Fibroblast of peridontal ligament (primary cell): ENCODE data around the gene ADTRP.
"Not testable (repeated sequence)": the region's sequence is repeated elsewhere in the genome, so short reads cannot be mapped to it uniquely, and the experiment has no call there.

ENCODE experiments used
- DNase-seq: peaks from one replicate; pipeline ENCODE4 v3.0.0-alpha.2; 2010; ENCODE audit errors: extremely low read depth

Gene ADTRP

DNA sequence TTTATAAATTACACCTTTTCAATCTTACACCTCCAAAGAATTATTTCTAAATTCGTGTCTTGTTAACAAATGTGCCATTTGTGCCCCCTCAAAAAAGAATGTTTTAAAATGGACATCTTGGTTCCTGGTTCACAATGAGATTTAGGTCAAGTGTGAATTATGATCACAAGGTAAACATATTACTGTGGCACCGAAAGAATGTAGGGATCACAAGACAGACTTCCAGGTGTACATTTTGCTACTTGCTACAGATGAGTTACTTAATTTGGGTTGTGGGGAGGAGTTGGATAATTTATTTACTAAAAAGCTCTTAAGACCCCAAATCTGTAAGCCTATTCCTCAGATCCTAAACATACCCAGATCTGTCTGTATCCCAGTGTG lies 25.0 kb upstream of the ADTRP start:
- no peak for DNase-seq

DNA sequence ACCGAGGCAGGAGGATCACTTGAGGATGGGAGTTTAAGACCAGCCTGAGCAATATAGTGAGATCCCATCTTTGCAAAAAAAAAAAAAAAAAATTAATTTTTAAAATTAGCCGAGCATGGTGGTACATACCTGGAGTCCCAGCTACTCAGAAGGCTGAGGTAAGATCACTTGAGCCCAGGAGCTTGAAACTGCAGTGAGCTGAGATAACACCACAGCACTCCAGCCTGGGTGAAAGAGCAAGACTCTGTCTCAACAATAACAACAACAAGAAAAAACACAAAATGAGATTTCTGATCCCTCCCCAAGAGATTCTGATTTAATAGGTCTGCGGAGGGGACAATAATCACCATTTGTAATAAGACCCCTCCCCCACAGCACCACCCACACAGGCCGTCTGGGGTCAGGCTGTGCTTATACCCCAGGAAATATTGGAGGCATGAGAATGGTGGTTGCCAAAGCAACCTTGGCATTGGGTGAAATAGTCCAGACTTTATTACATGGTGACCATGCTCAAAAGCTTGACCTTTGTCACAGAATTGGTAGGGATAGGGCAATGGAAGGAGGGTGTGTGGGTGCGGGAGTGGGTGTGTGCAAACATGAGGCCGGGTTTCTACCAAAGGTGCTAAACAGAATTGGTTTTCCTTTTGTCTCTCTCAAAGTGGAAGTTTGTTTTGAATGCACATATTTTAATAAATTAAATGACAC lies 24.4 kb upstream of the ADTRP start:
- DNase-seq: no peak

DNA sequence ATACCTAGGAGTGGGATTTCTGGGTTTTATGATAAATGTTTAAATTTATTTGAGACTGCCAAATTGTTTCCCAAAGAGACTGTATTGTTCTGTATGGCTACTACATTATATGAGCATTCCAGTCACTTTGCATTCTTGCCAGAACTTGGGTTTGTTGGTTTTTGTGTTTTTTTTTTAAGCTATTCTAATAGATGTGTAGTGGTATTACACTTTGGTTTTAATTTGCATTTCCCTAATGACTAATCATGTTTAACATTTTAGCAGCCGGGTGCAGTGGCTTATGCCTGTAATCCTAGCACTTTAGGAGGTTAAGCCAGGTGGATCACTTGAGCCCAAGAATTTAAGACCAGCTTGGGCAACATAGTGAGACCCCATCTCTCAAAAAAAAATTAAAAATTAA lies 21.9 kb upstream of the ADTRP start:
- not testable (repeated sequence) for DNase-seq

DNA sequence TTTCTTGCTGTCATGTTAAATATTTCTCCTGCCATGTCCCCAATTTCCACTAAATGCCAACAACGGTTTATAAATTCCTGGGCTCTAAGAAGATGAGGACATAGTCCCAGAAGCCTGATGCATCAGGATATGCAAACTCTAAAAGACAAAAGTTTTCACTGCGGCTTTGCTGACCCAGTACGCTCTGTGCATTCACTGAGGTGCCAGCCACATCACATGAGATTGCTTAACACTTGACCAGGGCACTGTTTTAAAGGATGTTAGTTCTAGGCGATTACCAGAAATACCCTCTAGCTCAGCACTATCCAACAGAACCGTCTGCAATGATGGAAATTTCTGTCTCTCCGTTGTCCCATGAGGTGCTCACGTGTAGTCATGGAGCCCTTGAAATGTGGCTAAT lies 19.9 kb upstream of the ADTRP start:
- no peak for DNase-seq

DNA sequence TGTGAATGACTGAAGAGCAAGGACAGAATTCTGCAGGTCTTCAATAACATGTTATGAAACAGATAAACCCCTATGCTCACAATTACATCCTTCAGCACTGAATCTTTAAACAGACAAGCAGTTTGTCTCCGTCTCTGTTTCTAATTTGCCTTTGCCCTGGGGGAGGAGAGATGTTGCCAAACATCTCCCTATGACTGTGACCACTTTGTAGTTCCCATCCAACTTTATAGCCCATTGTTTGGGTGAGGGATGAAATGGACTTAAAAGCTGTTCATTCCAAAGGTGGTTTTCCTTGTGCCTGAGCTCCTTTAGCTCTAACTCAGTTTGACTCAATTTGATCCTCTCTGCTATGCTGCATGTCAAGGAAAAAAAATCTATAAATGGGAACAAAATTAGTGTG lies 19.5 kb upstream of the ADTRP start:
- peak; percentile 68 for DNase-seq

DNA sequence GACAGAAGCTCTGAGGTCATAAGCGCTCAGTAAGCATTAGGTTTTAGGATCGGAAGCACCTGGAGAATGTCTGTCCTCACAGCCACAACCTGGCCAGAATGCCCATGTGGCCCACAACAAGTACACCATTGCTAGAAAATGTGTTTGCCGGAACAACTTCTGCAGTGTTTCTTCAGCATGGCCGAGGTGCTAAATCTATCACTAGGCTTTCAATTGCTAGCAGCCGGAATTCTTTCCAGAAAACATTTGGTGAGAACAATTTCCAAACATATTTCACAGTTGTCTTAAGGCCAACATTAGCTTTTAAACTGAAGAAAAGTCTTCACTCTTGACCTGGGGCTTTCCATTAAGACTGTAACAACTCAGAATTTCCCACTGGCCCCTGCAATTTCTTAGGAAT lies 18.2 kb upstream of the ADTRP start:
- DNase-seq: no peak

DNA sequence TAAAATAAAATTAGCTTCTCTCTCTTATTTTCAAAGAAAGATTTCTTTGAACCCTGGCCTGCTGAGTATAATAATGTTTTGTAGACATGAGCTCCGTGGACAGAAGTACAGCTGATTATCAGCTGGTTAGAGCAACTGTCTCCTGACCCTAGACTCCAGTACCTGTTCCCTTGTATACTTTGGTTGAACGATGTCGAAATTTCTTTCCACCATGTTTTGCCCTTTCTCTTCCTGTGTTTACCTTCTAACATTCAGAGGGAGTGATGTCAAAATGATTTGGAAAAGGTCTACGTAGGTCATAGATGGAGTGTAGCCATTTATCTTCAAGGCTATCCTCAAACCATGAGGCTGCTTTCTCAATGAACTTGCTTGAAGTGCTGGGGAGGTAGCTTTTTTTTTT lies 16.8 kb upstream of the ADTRP start:
- no peak for DNase-seq

DNA sequence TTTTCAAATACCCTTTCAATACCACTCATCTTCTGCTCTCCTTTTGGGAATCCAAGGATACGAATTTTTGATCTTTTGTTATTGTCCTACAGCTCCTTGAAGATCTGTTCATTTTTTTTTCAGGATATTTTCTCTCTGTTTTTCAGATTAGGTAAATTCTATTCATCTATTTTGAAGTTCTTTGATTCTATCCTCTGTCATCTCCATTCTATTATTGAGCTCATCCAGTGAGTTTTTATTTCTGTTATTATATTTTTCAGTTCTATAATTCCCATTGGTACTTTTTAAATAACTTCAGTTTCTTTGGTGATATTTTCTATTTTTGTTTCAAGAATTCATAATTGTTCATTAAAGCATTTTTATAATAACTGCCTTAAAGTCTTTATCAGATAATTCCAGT lies 14.7 kb upstream of the ADTRP start:
- no peak for DNase-seq

DNA sequence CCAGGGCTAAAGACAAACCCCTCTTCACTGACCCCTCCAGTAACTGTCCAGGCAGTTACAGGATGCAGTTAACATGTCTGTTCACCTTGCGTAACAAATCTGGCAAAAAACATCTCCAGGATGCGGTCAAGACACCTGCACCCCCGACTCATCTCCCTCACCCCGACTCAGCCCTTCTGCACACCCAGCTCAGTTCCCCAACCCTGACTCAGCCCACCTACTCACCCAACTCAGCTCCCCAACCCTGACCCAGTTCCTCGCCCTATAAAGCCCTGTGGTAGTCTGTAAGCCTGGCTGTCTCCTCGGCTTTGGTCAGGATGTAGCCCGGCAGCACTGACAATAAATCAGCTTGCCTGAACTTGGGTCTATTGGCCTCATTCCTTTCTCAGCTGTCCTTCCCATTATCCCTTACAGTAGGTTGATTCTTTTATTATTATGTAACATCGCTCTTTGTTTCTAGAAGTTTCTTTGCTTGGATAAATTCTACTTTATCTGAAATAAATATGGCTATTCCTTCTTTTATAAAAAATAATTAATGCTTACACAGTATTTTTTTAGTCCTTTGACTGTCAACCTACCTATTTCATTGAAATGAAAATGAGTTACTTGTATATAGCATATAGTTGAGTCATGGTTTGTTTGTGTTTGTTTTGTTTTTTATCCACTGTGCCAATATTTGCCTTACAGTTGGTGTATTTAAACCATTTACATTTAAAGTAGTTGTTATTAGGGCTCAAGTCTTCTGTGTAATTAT lies 12.9 kb upstream of the ADTRP start:
- DNase-seq: no peak

DNA sequence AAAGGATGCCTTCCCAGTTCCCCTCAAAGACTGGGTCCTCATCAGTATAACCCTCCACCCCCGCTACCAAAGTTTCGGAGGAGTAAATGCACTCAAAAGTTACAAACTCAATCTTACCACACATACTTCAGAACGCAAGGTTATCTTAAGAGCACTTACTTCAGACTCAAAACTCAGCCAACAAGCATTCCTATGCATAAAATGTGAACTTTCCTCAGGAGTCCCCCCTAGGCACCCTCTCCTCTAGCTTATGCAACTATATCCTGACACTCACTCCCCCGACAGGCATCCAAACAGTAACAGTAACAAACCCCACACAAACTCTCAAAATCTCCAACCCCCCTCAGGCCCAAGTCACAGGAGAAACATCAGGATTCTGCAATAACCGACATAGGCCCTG lies 11.1 kb upstream of the ADTRP start:
- DNase-seq: no peak

DNA sequence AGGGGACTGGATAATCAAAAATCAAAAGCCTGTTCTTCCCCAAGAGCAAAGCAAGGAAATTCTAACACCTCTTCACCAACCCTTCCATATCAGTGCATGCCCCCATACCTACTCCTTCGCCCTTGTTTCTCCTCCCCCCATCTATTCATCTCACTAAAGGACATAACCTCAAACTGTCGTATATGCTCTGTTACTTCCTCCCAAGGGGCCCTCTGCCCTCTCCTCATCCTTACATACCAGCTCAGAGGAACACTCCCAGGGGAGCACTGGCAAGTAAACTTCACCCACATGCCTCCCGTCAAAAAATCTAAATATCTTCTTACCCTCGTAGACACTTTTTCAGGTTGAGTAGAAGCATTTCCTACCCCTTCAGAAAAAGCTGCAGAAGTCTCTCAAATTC lies 9.4 kb upstream of the ADTRP start:
- no peak for DNase-seq

DNA sequence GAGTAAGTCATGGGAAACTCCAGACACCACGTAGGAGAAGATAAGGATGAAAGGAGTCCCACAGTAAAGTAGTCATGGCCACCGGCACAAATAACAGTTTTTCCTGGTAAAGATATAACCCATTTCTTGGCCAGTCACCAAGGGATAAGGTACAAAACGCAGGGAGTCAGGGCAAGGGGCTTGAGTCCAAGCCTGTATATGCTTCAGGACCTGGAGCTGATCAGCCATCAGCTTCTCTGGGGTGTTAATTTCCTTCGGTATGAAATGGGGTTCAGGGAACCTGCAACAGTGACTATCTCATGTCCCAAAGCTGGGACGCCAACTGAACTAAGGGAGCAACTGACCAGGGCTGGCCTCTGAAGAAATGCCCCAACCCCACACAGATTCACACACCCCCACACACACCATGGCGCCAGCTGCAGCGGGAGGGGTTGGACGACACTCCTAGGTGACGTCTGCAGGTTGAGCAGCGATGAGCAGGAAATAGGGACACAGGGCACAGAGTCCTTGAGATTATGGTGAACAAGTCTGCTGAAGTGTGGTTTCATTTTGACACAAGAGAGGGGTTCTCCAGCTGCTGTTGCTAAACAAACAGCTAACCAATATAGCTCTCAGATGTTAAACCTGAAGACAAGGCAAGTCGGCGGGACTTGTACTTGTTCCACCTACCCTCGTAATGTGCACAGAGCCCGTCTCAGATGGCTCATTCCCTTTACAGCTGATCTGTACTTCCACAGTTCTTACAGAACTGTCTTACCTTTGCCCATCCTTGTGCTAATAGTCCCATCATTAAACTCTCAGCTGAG lies 7.4 kb upstream of the ADTRP start:
- no peak for DNase-seq

DNA sequence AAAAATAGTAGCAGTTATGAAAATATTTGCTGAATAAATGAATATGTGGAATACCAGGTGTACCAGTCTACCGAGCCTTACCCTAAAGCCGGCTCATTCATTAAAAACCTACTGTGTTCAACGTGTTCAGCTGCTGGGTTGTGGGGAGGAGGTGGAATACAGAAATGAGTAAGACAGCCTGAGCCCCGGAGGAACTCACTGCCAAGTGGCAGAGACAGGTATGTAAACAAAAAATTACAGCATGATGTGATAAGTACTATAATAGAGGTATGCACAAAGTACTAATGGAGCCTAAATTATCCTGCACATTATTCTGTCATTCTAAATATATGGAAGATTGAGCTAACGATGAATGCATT lies 6.8 kb upstream of the ADTRP start:
- no peak for DNase-seq

DNA sequence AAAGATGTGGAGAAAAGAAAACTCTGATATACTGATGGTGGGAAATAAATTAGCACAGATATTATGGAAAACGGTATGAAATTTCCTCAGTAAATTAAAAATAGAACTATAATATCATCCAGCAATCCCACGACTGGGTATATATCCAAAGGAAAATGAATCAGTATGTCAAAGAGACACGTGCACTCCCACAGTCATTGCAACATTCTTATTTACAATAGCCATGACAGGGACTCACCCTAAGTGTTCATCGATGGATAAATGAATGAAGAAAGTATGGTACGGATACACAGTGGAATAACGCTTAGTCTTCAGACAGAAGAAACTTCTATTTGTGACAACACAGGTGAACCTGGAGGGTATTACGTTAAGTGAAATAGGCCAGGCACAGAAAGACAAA lies 5.7 kb upstream of the ADTRP start:
- DNase-seq: no peak

DNA sequence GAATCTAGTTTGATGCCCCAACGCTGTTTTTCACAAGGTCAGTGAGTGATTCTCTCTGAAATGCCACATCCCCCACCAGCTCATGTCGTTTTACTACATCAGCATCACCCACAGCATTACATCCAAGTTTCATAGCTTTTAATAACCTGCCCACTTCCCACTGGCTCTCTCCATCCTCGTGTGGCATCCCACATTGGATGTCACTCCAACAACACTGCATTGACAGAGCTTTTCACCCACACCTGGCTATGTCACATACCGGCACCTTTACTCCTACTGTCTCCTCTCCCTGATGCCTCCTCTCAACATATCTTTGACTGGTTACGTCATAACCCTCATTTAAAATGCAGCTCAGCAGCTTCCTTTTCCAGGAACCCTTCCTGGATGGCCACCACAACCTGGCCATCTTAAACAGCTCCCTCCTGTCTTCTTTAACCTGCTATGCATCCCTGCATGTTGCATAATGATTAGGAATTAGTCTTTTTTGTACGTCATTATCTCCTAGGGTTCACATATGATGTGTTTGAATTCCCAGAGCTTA lies 5.0 kb upstream of the ADTRP start:
- no peak for DNase-seq

DNA sequence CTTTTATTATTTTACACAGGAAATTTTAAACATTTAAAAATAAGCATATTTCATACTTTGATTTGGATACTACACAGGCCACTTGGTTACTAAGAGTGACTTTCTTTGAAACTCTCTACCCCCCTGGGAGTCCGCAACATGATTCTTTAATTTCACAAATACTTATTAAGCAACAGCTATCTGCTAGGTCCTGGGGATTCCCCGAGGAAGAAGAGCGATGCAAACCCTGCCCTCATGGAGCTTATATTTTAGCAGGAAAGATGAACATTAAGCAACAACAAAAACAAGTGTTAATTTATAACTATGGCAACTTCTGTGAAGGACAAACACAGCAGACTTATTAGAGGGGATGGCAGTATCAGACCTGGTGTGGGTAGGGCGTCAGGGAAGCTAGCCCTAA lies 3.9 kb upstream of the ADTRP start:
- no peak for DNase-seq

DNA sequence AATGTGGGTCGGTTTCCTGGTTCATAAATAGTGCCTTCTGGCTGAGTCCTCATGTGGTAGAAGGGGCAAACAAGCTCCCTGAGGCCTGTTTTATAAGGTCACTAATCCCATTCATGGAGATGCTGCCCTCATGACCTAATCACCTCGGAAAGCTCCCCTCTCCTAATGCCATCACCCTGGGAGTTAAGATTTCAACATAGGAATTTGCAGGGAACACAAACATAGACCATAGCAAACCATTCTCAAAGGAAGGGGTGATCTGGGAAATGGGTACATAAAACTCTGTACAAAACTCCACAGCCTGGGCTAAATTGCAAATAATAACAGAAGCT lies 1.5 kb upstream of the ADTRP start:
- no peak for DNase-seq

DNA sequence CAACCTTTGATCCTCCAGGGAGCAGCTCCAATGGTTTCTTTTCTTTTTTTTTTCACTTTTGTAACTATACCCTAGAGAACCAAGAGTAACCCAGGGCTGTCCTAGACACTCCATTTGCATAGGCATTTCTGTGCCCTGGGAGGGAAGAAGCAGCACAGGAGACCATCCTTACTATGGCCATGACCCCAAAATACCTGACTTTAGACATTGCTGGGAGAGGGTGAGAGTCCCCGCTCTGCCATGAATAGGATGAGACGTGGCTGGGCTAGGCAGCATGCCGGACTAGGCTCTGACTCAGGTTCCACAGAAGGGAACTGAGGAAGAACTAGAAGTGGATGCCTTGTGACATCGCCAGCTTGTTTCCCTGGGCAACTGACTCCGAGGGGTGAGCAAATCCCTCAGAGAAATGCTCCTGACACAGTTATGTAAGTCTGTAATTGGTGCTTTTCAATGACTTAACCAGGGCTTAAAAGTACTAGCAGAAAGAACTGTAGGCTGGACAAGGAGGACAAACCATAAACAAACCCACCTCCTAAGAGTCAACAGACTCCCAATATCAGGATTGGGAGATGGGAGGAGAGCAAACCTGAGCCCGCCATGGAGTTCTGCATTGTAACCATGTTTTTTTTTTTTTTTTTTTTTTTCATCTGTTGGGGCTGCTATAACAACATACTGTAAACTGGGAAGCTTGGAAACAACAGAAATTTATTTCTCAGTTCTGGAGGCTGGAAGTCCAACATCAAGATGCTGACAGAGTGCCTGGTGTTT lies 910 bp upstream of the ADTRP start:
- DNase-seq: peak; percentile 58

DNA sequence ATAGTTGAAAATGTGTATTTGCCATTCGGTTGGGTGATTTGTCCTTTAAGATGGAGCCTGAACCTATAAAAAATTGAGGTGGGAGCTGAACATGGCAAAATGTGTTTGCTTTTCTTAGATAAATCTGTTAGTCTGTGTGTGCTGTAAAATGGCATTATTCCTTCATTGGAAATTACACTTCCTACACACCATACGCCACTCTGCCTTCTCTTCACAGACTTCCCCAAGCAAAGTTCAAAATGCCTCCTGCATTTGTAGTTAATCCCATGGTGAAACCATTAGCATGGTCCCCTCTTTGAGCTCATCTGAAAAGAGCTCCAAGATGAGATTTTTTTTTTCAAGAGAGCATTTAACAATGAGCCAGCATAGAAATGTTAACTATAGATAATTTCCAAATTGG lies 567 bp downstream of the ADTRP start:
- DNase-seq: no peak

DNA sequence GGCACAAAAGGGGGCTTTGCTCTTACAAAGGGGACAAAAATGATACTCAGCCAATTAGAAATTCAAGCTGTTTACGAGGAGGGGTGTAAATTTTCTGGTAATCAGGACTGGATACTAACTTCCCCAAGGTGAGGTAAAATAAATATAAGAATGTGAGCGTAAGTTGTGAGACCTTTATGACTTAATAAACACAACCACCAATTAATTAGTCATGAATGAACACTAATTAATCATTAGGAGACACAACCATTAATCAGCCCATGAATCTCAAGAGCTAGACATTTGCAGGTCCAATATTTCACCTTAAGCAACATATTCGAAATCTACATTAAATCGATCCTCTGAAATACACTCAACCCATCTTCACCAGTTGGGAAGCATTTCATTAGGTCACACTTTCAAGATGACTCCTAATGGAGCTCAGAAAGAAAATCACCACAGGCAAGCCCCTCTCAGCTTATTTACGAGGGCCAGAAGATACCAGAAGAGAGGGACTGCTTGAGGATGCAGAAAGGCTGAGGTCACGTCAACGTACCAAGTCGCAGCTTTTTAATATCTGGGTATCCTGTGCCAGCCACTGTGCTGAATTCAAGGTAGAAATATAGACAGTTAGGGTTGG lies 2.7 kb downstream of the ADTRP start:
- DNase-seq: no peak

DNA sequence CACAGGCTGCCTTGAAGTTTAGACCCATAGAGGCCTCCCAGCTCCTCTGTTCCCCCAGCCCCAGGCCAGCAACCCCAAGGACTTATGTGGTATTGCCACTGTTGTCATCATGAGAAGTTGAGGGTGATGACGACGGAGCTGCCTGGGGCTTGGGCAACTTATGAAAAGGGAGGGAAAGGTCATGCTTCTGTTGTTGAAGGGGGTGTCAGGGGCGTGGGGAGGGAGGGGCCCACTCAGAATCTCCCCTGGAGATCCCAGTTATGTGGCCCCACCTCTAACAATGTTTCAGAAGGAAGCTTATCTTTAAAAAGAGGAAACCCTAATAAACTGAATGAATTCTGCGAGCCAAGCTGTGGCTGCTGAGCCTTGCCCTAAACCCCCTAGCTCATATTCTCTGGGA lies 4.2 kb downstream of the ADTRP start:
- DNase-seq: no peak

DNA sequence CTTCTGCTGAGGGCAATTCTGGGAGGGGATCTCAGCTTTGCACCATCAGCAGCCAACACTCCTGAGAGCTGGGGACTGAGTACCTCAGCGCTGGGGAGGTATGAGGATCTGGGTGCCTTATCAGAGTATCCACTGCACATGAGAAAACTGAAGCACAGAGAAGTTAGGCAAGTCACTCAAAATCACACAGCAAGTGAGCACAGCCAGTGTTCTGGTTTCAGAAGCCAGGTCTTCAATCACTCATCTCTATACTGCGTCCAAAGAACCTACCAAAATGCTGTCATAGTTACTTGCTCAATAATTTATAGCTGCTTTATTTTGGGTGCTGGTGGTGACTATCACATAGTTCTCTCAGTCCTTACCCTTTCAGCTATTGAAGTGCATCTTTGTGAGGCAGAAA lies 5.0 kb downstream of the ADTRP start:
- no peak for DNase-seq
